SH-SY5Y (cell line): ENCODE data around the gene CYLD.

Experiments used
- GATA2 ChIP-seq: IDR thresholded peaks from 2 replicates; pipeline ENCODE4 v1.6.1; 2011; ENCODE audit warnings: mild to moderate bottlenecking, low read depth, low read length
- GATA3 ChIP-seq: IDR thresholded peaks from 2 replicates; pipeline ENCODE4 v1.6.1; 2011; ENCODE audit warnings: low read depth, mild to moderate bottlenecking, low read length, moderate library complexity

GRCh38 chr16:50704245-50704644 is 37.6 kb upstream of the CYLD start:
- TF ChIP-seq GATA2 = no peak
- no peak for TF ChIP-seq GATA3
